ENCODE data around the gene PACSIN1. TPM values are rescaled to one million over a fixed set of nuclear protein-coding genes. Genes with fewer than 3 reads are reported as not detected.

Gene PACSIN1
- total and polyA plus RNA-seq, 4 donors, result 0.03 to 0.17 (median 0.15) TPM

DNA sequence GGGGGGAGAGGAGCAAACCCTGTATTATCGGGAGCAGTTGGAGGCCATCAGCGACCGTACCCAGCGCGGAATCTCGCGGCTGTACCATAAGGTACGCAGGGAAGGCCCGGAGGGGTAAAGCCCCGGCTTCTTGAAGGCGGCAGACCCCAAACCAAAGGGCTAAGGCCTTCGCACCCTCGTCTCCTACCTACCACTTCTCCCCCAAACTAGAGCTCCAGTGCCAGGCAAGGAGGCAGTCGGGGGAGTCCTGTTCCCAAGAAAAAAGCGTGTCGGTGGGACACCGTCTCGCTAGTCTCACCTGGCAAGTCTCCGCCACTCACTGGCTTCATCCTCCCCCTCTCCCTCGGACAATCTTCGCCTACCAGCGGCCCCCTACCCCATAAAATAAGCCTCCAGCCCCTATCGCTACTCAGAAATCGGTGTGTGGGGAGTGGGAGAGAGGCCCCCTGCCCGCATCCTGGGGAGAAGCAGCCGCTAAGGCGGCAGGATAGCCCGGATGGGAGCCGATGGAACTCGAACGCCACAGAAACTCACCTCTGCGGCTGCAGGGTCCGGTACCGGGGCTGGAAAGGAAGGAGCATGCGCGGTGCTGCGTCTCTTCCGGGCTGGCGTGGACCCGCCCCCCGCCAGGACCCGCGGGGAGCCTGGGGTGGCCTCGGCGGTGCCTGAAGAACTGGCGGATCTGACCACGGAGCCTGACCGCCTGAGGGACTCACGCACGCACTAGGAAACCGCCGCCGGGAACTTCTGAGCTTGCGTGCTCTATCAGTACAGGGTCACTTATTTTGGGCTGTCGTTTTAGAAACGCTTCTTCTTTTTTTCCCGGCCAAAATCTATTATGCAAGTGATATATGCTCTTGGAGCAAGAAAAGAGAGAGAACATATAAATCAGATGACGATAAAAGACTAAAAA, 40.1 kb upstream of the PACSIN1 start, which contains the start of gene RPS10:
RPS10 (minus strand) TSS at position 572 of the 913 bp plus-strand sequence. CDS start 848 bp downstream, outside the sequence.
- H3K4me3 ChIP-seq (ENCODE audit: low read depth in 1 of 3, low read length in 3 of 3), result peak within 1 kb of the TSS; percentile 82 to 99 (median 96)
- under 1% methylated on average over 57 of the region's 58 CpGs for WGBS
- no peaks in the 10 kb centered on the region for H3K27me3 ChIP-seq (ENCODE audit: control insufficient read depth in 4 of 4, insufficient read depth in 4 of 4, low read length in 3 of 4)
- peak within 1 kb of the TSS; percentile 90 to 94 for H3K9ac ChIP-seq (ENCODE audit: low read depth in 1 of 2, low read length in 2 of 2)
- DNase-seq (ENCODE audit: low spot score), result peak; percentile 96
- TF ChIP-seq, protein P1, sequence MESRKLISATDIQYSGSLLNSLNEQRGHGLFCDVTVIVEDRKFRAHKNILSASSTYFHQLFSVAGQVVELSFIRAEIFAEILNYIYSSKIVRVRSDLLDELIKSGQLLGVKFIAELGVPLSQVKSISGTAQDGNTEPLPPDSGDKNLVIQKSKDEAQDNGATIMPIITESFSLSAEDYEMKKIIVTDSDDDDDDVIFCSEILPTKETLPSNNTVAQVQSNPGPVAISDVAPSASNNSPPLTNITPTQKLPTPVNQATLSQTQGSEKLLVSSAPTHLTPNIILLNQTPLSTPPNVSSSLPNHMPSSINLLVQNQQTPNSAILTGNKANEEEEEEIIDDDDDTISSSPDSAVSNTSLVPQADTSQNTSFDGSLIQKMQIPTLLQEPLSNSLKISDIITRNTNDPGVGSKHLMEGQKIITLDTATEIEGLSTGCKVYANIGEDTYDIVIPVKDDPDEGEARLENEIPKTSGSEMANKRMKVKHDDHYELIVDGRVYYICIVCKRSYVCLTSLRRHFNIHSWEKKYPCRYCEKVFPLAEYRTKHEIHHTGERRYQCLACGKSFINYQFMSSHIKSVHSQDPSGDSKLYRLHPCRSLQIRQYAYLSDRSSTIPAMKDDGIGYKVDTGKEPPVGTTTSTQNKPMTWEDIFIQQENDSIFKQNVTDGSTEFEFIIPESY (IDR thresholded peaks at IDR 0.05), result no peak
- TF ChIP-seq RAD21 (IDR thresholded peaks at IDR 0.05), result peak; percentile 40 to 44
- no peak for TF ChIP-seq FOXA1 (IDR thresholded peaks at IDR 0.05)
- peak in 1 of 2 donors; percentile 36 for TF ChIP-seq EGR1 (IDR thresholded peaks at IDR 0.05; ENCODE audit: low read depth in 2 of 2)
- TF ChIP-seq REST (IDR thresholded peaks at IDR 0.05), result peak; percentile 46
- no peak for TF ChIP-seq FOXA2 (IDR thresholded peaks at IDR 0.05)
- TF ChIP-seq, protein P2, sequence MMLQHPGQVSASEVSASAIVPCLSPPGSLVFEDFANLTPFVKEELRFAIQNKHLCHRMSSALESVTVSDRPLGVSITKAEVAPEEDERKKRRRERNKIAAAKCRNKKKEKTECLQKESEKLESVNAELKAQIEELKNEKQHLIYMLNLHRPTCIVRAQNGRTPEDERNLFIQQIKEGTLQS (IDR thresholded peaks at IDR 0.05), result no peak
- TF ChIP-seq YY1 (IDR thresholded peaks at IDR 0.05), result peak; percentile 33
- TF ChIP-seq, protein P3, sequence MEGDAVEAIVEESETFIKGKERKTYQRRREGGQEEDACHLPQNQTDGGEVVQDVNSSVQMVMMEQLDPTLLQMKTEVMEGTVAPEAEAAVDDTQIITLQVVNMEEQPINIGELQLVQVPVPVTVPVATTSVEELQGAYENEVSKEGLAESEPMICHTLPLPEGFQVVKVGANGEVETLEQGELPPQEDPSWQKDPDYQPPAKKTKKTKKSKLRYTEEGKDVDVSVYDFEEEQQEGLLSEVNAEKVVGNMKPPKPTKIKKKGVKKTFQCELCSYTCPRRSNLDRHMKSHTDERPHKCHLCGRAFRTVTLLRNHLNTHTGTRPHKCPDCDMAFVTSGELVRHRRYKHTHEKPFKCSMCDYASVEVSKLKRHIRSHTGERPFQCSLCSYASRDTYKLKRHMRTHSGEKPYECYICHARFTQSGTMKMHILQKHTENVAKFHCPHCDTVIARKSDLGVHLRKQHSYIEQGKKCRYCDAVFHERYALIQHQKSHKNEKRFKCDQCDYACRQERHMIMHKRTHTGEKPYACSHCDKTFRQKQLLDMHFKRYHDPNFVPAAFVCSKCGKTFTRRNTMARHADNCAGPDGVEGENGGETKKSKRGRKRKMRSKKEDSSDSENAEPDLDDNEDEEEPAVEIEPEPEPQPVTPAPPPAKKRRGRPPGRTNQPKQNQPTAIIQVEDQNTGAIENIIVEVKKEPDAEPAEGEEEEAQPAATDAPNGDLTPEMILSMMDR (IDR thresholded peaks at IDR 0.05; ENCODE audit: low read depth, low read length, missing input control), result no peak
- TF ChIP-seq RXRA (IDR thresholded peaks at IDR 0.05), result peak in 1 of 2 donors; percentile 23
- peak; percentile 67 for TF ChIP-seq SP1 (IDR thresholded peaks at IDR 0.05)
- TF ChIP-seq HNF4A (conservative IDR thresholded peaks at IDR 0.05), result peak; percentile 14 to 35
- peak; percentile 20 to 80 for TF ChIP-seq GABPA (IDR thresholded peaks at IDR 0.05 in 1 of 2, conservative IDR thresholded peaks at IDR 0.05 in 1 of 2)
- no peak for TF ChIP-seq JUND (IDR thresholded peaks at IDR 0.05)
- TF ChIP-seq NR2F2 (IDR thresholded peaks at IDR 0.05), result peak; percentile 28
- TF ChIP-seq TAF1 (conservative IDR thresholded peaks at IDR 0.05), result peak; percentile 94
- H3K4me1 ChIP-seq (ENCODE audit: control insufficient read depth in 4 of 4, insufficient read depth in 4 of 4, low read length in 3 of 4), result peaks cover 0 to 15% (median 3%) of the 10 kb centered on the region in 4 donors
- peaks cover 8 to 36% (median 26%) of the 10 kb centered on the region in 4 donors for H3K36me3 ChIP-seq (ENCODE audit: control insufficient read depth in 4 of 4, insufficient read depth in 3 of 4, low read depth in 1 of 4, low read length in 3 of 4)
- no peaks in the 10 kb centered on the region for H3K9me3 ChIP-seq (ENCODE audit: control insufficient read depth in 4 of 4, low read length in 3 of 4)
- H3K27ac ChIP-seq (ENCODE audit: low read depth in 1 of 2, low read length in 2 of 2), result peak within 1 kb of the TSS; percentile 77 to 79
